PC-9 (cell line): ENCODE measurements around the gene ATP6V0D1. TPM values are rescaled to one million over a fixed set of nuclear protein-coding genes. Genes with fewer than 3 reads are reported as not detected.

Experiments used
- BruUV-seq: library from RNA; stranded (reverse); fragments of 400-500 nt; replicated peaks from 2 replicates; lab custom pipeline; 2021; lab: Mats Ljungman, UMichigan
- CTCF ChIA-PET: fragments of 300-600 bp; sonication (Branson Sonifier 250); formaldehyde crosslinking; loops from one replicate; lab custom pipeline; 2022; ENCODE audit warnings: antibody characterized with exemption; lab: Charles Lee
- POLR2A ChIA-PET: fragments of 300-600 bp; sonication (Branson Sonifier 250); formaldehyde crosslinking; loops from one replicate; lab custom pipeline; 2022; ENCODE audit warnings: antibody characterized with exemption; ENCODE audit not compliant: unreplicated experiment; lab: Charles Lee
- DNase-seq, 2 experiments: peaks; one replicate each; pipeline versions ENCODE4 v3.0.0 to v3.0.0-alpha.2; 2015 to 2022; ENCODE audit warnings: mixed read lengths in 1 of 2
- H2AFZ ChIP-seq: fragments of 200-600 bp; sonication (generic); 2 replicates; pipeline ENCODE4 v1.8.1; 2017; ENCODE audit warnings: antibody characterized with exemption
- H3F3A ChIP-seq: fragments of 200-600 bp; sonication (generic); 2 replicates; pipeline ENCODE4 v1.8.1; 2017; ENCODE audit warnings: antibody characterized with exemption, mild to moderate bottlenecking, low read depth; ENCODE audit not compliant: insufficient read depth
- H3K27ac ChIP-seq: fragments of 200-600 bp; sonication (generic); 2 replicates; pipeline ENCODE4 v1.6.1; 2016; ENCODE audit warnings: mixed run types
- H3K27me3 ChIP-seq: fragments of 200-600 bp; sonication (generic); 2 replicates; pipeline ENCODE4 v1.6.1; 2016; ENCODE audit warnings: low read depth, mixed run types; ENCODE audit not compliant: insufficient read depth
- H3K36me3 ChIP-seq: fragments of 200-600 bp; sonication (generic); 2 replicates; pipeline ENCODE4 v1.6.1; 2016; ENCODE audit warnings: low read depth, mixed run types
- H3K4me1 ChIP-seq: fragments of 200-600 bp; sonication (generic); replicated peaks from 2 replicates; pipeline ENCODE4 v1.6.1; 2016; ENCODE audit warnings: mixed run types; ENCODE audit not compliant: insufficient read depth
- H3K4me2 ChIP-seq: fragments of 200-600 bp; sonication (generic); 2 replicates; pipeline ENCODE4 v1.6.1; 2017; ENCODE audit warnings: mixed run types
- H3K4me3 ChIP-seq: fragments of 200-600 bp; sonication (generic); 2 replicates; pipeline ENCODE4 v1.6.1; 2016; ENCODE audit warnings: mixed run types
- H3K79me2 ChIP-seq: fragments of 200-600 bp; sonication (generic); 2 replicates; pipeline ENCODE4 v1.6.1; 2017; ENCODE audit warnings: low read depth, mixed run types
- H3K9me2 ChIP-seq: fragments of 200-600 bp; sonication (generic); 2 replicates; pipeline ENCODE4 v1.8.1; 2017; ENCODE audit warnings: mild to moderate bottlenecking; ENCODE audit not compliant: insufficient read depth
- H3K9me3 ChIP-seq: fragments of 200-600 bp; sonication (generic); 2 replicates; pipeline ENCODE4 v1.8.1; 2016; ENCODE audit warnings: low read depth; ENCODE audit not compliant: insufficient read depth
- H4K20me1 ChIP-seq: fragments of 200-600 bp; sonication (generic); 2 replicates; pipeline ENCODE4 v1.8.1; 2017; ENCODE audit not compliant: insufficient read depth
- EZH2 ChIP-seq: fragments of 200-600 bp; sonication (generic); IDR thresholded peaks from 2 replicates; pipeline ENCODE4 v1.8.0; 2017; ENCODE audit warnings: antibody characterized with exemption, low read depth
- intact Hi-C: fragments of 100-400 bp; cut with micrococcal nuclease; formaldehyde crosslinking; loops from one replicate; pipeline ENCODE4 v1.10.0; 2022; ENCODE audit not compliant: unreplicated experiment
- total RNA-seq: library from RNA; stranded (reverse); gene quantifications from 2 replicates; pipeline ENCODE4 v1.2.3, GENCODE V29; 2021
- TF ChIP-seq, protein P1 (sequence below): fragments of 200-600 bp; sonication (generic); conservative IDR thresholded peaks from 2 replicates; pipeline ENCODE4 v1.6.1; 2017; ENCODE audit warnings: mixed run types, antibody characterized with exemption, mild to moderate bottlenecking, moderate library complexity

The ATP6V0D1 gene
- total RNA-seq, 1 experiment from 2014 or later: 61.0 TPM

GRCh38 chr16:67460168-67460567 lies 20.8 kb downstream of the ATP6V0D1 start:
- Histone ChIP-seq H3K27me3 (no peaks in the 10 kb centered on the region), H3K36me3 (no peaks in the 10 kb centered on the region), H3K4me2 (no peak overlapping the region), H2AFZ (no peak overlapping the region), H3K4me1 (no peaks in the 10 kb centered on the region), H3K79me2 (peaks cover 16% of the 10 kb centered on the region; the same call in 1 of the 2 replicates), H3F3A (no peaks in the 10 kb centered on the region), H3K9me2 (no peaks in the 10 kb centered on the region), H3K4me3 (no peak overlapping the region), H4K20me1 (peaks cover 46% of the 10 kb centered on the region), H3K27ac (no peak overlapping the region), H3K9me3 (no peaks in the 10 kb centered on the region)
- no peak for DNase-seq
- intact Hi-C loops: loop anchor here (10.0 kb wide), 2 partner anchors 265 to 565 kb away; partner anchors contain the start of genes E2F4, ELMO3 and EXOC3L1
- no TSS peak for BruUV-seq
- ChIA-PET POLR2A (no interaction called here), CTCF (interaction anchor here (0.6 kb wide), 1 partner anchor 307 kb away, joined by 9 read pairs; no protein-coding TSS in a partner anchor)
- TF ChIP-seq, protein P1, sequence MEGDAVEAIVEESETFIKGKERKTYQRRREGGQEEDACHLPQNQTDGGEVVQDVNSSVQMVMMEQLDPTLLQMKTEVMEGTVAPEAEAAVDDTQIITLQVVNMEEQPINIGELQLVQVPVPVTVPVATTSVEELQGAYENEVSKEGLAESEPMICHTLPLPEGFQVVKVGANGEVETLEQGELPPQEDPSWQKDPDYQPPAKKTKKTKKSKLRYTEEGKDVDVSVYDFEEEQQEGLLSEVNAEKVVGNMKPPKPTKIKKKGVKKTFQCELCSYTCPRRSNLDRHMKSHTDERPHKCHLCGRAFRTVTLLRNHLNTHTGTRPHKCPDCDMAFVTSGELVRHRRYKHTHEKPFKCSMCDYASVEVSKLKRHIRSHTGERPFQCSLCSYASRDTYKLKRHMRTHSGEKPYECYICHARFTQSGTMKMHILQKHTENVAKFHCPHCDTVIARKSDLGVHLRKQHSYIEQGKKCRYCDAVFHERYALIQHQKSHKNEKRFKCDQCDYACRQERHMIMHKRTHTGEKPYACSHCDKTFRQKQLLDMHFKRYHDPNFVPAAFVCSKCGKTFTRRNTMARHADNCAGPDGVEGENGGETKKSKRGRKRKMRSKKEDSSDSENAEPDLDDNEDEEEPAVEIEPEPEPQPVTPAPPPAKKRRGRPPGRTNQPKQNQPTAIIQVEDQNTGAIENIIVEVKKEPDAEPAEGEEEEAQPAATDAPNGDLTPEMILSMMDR: no peak
- no peak for TF ChIP-seq EZH2

GRCh38 chr16:67459861-67460150 lies 21.2 kb downstream of the ATP6V0D1 start:
- Histone ChIP-seq H3F3A (no peaks in the 10 kb centered on the region), H3K4me2 (no peak overlapping the region), H3K79me2 (peaks cover 12% of the 10 kb centered on the region; the same call in 1 of the 2 replicates), H3K4me3 (no peak overlapping the region), H3K9me3 (no peaks in the 10 kb centered on the region), H3K27ac (no peak overlapping the region), H2AFZ (no peak overlapping the region), H4K20me1 (peaks cover 43% of the 10 kb centered on the region), H3K9me2 (no peaks in the 10 kb centered on the region), H3K27me3 (no peaks in the 10 kb centered on the region), H3K4me1 (no peaks in the 10 kb centered on the region), H3K36me3 (no peaks in the 10 kb centered on the region)
- POLR2A ChIA-PET: no interaction called here
- no TSS peak for BruUV-seq
- TF ChIP-seq EZH2: no peak
- TF ChIP-seq, protein P1: no peak
- intact Hi-C loops: loop anchor here (10.0 kb wide), 2 partner anchors 265 to 565 kb away; partner anchors contain the start of genes E2F4, ELMO3 and EXOC3L1
- CTCF ChIA-PET: interaction anchor here (0.6 kb wide), 1 partner anchor 307 kb away, joined by 9 read pairs; no protein-coding TSS in a partner anchor
- DNase-seq: no peak

GRCh38 chr16:67459066-67459860 lies 21.7 kb downstream of the ATP6V0D1 start:
- TF ChIP-seq, protein P1: no peak
- TF ChIP-seq EZH2: no peak
- intact Hi-C loops: no loop called here
- Histone ChIP-seq H3K27me3 (no peaks in the 10 kb centered on the region), H3K4me1 (no peaks in the 10 kb centered on the region), H3K4me3 (no peak overlapping the region), H3K27ac (no peak overlapping the region), H3K36me3 (no peaks in the 10 kb centered on the region), H3F3A (no peaks in the 10 kb centered on the region), H2AFZ (no peak overlapping the region), H3K9me2 (no peaks in the 10 kb centered on the region), H3K9me3 (no peaks in the 10 kb centered on the region), H3K79me2 (0 out of 2 replicates have a peak, but pooled peaks cover 7% of the 10 kb centered on the region), H4K20me1 (peaks cover 37% of the 10 kb centered on the region), H3K4me2 (no peak overlapping the region)
- POLR2A ChIA-PET: no interaction called here
- DNase-seq: no peak
- no TSS peak for BruUV-seq
- CTCF ChIA-PET: no interaction called here
